HepG2 (cell line): ENCODE results near the gene SCARF1. TPM values are rescaled to one million over a fixed set of nuclear protein-coding genes. Genes with fewer than 3 reads are reported as not detected.
A peak's percentile ranks its signal among the peaks of the same experiment; 100 is the strongest.

Experiments used
- AKAP8 ChIP-seq: sonication (generic); formaldehyde crosslinking; IDR thresholded peaks from 2 replicates; pipeline ENCODE4 v1.5.1; 2020; ENCODE audit warnings: mild to moderate bottlenecking, missing genetic modification reagents
- ARID5B ChIP-seq: IDR thresholded peaks from 2 replicates; pipeline ENCODE4 v1.4.0; 2020; ENCODE audit warnings: mild to moderate bottlenecking, missing genetic modification reagents
- ARNT ChIP-seq: fragments of 450-650 bp; IDR thresholded peaks from 2 replicates; pipeline ENCODE4 v1.6.1; 2017
- BCL3 ChIP-seq: sonication (generic); formaldehyde crosslinking; IDR thresholded peaks from 2 replicates; pipeline ENCODE4 v1.5.1; 2020; ENCODE audit warnings: mild to moderate bottlenecking, missing genetic modification reagents, moderate library complexity
- CCDC6 ChIP-seq: sonication (generic); formaldehyde crosslinking; IDR thresholded peaks from 2 replicates; pipeline ENCODE4 v1.8.1; 2022; ENCODE audit warnings: mild to moderate bottlenecking, missing genetic modification reagents, moderate library complexity
- CSRNP1 ChIP-seq: sonication (generic); formaldehyde crosslinking; IDR thresholded peaks from 2 replicates; pipeline ENCODE4 v1.8.1; 2023; ENCODE audit warnings: mild to moderate bottlenecking, missing genetic modification reagents
- KDM5B ChIP-seq: sonication (generic); formaldehyde crosslinking; IDR thresholded peaks from 2 replicates; pipeline ENCODE4 v1.4.0; 2020; ENCODE audit warnings: missing genetic modification reagents, mild to moderate bottlenecking, borderline replicate concordance
- MEIS2 ChIP-seq: sonication (generic); formaldehyde crosslinking; IDR thresholded peaks from 2 replicates; pipeline ENCODE4 v1.9.0; 2021; ENCODE audit warnings: mild to moderate bottlenecking, missing genetic modification reagents
- MLX ChIP-seq: IDR thresholded peaks from 2 replicates; pipeline ENCODE4 v1.6.1; 2016
- MLXIP ChIP-seq: sonication (generic); formaldehyde crosslinking; IDR thresholded peaks from 2 replicates; pipeline ENCODE4 v1.9.0; 2021; ENCODE audit warnings: missing genetic modification reagents, borderline replicate concordance
- MTF2 ChIP-seq: sonication (generic); formaldehyde crosslinking; IDR thresholded peaks from 2 replicates; pipeline ENCODE4 v1.5.0; 2020; ENCODE audit warnings: missing genetic modification reagents, borderline replicate concordance
- SMAD1 ChIP-seq: sonication (generic); formaldehyde crosslinking; IDR thresholded peaks from 2 replicates; pipeline ENCODE4 v1.4.0; 2020; ENCODE audit warnings: missing genetic modification reagents, low read depth, mild to moderate bottlenecking, borderline replicate concordance
- SP140L ChIP-seq: sonication (generic); formaldehyde crosslinking; IDR thresholded peaks from 2 replicates; pipeline ENCODE4 v1.4.0; 2020; ENCODE audit warnings: missing genetic modification reagents, borderline replicate concordance
- ZFX ChIP-seq: sonication (generic); formaldehyde crosslinking; IDR thresholded peaks from 2 replicates; pipeline ENCODE4 v1.4.0; 2020; ENCODE audit warnings: mild to moderate bottlenecking, low read depth, missing genetic modification reagents, moderate library complexity
- ZNF124 ChIP-seq: sonication (generic); formaldehyde crosslinking; IDR thresholded peaks from 2 replicates; pipeline ENCODE4 v1.4.0; 2020; ENCODE audit warnings: missing genetic modification reagents
- ZNF501 ChIP-seq: sonication (generic); formaldehyde crosslinking; IDR thresholded peaks from 2 replicates; pipeline ENCODE4 v1.5.1; 2020; ENCODE audit warnings: mild to moderate bottlenecking, moderate library complexity, missing genetic modification reagents
- ZNF530 ChIP-seq: sonication (generic); formaldehyde crosslinking; IDR thresholded peaks from 2 replicates; pipeline ENCODE4 v1.5.0; 2020; ENCODE audit warnings: low read depth, mild to moderate bottlenecking, missing genetic modification reagents
- ZNF552 ChIP-seq: sonication (generic); formaldehyde crosslinking; IDR thresholded peaks from 2 replicates; pipeline ENCODE4 v1.9.0; 2022; ENCODE audit warnings: missing genetic modification reagents, mild to moderate bottlenecking, borderline replicate concordance
- ZSCAN29 ChIP-seq: sonication (generic); formaldehyde crosslinking; conservative IDR thresholded peaks from 2 replicates; pipeline ENCODE4 v1.4.0; 2020; ENCODE audit warnings: mild to moderate bottlenecking, missing genetic modification reagents
- polyA plus RNA-seq, 8 experiments: library from polyadenylated mRNA; depleted of rRNA in 3 of 8; stranded (reverse) in 7 of 8; unstranded in 1 of 8; fragments of >200 nt; fragmentation: Illumina TruSeq in 4 of 8; extraction: Trizol in 4 of 8; gene quantifications; 2 replicates each; pipeline versions ENCODE4 v1.2.1 to v1.2.3, GENCODE V29; 2011 to 2016; ENCODE audit warnings: low read depth in 4 of 8, missing spikeins in 1 of 8, mixed read lengths in 1 of 8; ENCODE audit not compliant: insufficient read depth in 1 of 8
- total RNA-seq, 5 experiments: library from RNA; depleted of rRNA; stranded (reverse); fragments of >200 nt; fragmentation: Illumina TruSeq; extraction: Trizol; gene quantifications; 2 replicates each; pipeline ENCODE4 v1.2.3, GENCODE V29; 2016; ENCODE audit warnings: low read depth in 1 of 5

SCARF1 gene
- total and polyA plus RNA-seq, 2 of the 13 experiments (the other 11 are each of a cell fraction or from before 2014, with no cell fraction given) = 0.24 to 0.71 TPM

GRCh38 chr17:1621273-1621954 is 24.1 kb downstream of the SCARF1 start (continued):
- TF ChIP-seq MLX (0 out of 2 replicates have a peak, but pooled peaks have one; percentile 28), MLXIP (CRISPR knock-in tag) (no peak), AKAP8 (CRISPR knock-in tag) (peak; percentile 27; the same call in 1 of the 2 replicates), ZNF501 (CRISPR knock-in tag) (no peak), CSRNP1 (CRISPR knock-in tag) (no peak), ARID5B (CRISPR knock-in tag) (peak; percentile 15; the same call in 1 of the 2 replicates), ZNF530 (no peak), BCL3 (CRISPR knock-in tag) (no peak), CCDC6 (no peak), ZSCAN29 (no peak), ZNF124 (CRISPR knock-in tag) (no peak), ZFX (CRISPR knock-in tag) (peak; percentile 74), MTF2 (no peak), SMAD1 (CRISPR knock-in tag) (peak; percentile 29; the same call in 1 of the 2 replicates), ARNT (no peak), ZNF552 (CRISPR knock-in tag) (no peak), KDM5B (CRISPR knock-in tag) (no peak; the same call in 1 of the 2 replicates), MEIS2 (CRISPR knock-in tag) (peak; percentile 59; the same call in 1 of the 2 replicates), SP140L (CRISPR knock-in tag) (no peak)
